Measurements from ENCODE around the gene RNF213. TPM values are rescaled to one million over a fixed set of nuclear protein-coding genes. Genes with fewer than 3 reads are reported as not detected.
"Not testable (repeated sequence)": the region's sequence is repeated elsewhere in the genome, so short reads cannot be mapped to it uniquely, and the experiment has no call there.

RNF213 gene
- total and polyA plus RNA-seq, 8 donors, result 21.9 to 94.7 (median 37.8) TPM

GRCh38 chr17:80237386-80237785, 23.3 kb upstream of the RNF213 start:
- Histone ChIP-seq H3K4me1 (no peaks in the 10 kb centered on the region), H3K36me3 (peaks cover 0 to 10% (median 8%) of the 10 kb centered on the region in 3 donors), H3K27ac (no peak overlapping the region), H3K9me3 (no peaks in the 10 kb centered on the region), H3K27me3 (no peaks in the 10 kb centered on the region), H3K4me3 (no peak overlapping the region)
- DNase-seq (peak in 1 of 6 donors; percentile 38), ATAC-seq (no peak), FAIRE-seq (no peak)
- no peak for TF ChIP-seq CTCF (IDR thresholded peaks at IDR 0.05)
- WGBS, 2 donors, result 94 to 96% methylated on average over 10 of the region's 10 CpGs
- intact Hi-C loops (cut with DNase I), result no loop called here

GRCh38 chr17:80242505-80242904, 18.1 kb upstream of the RNF213 start:
- ATAC-seq, result no peak
- DNase-seq, result peak in 1 of 6 donors; percentile 6
- no peak for TF ChIP-seq CTCF (IDR thresholded peaks at IDR 0.05)
- H3K4me1 ChIP-seq, result no peaks in the 10 kb centered on the region
- H3K9me3 ChIP-seq, result no peaks in the 10 kb centered on the region
- intact Hi-C loops (cut with DNase I), result loop anchor here in 1 of 3 donors (10.0 kb wide), 1 partner anchor 148 kb away; no protein-coding TSS in a partner anchor
- no peak overlapping the region for H3K27ac ChIP-seq
- no peaks in the 10 kb centered on the region for H3K27me3 ChIP-seq
- no peak overlapping the region for H3K4me3 ChIP-seq
- FAIRE-seq, result no peak
- H3K36me3 ChIP-seq, result peaks cover 0 to 21% (median 1%) of the 10 kb centered on the region in 3 donors
- WGBS, 2 donors, result 80 to 90% methylated on average over 14 of the region's 14 CpGs

- 92 to 94% methylated on average over 26 of the region's 26 CpGs for WGBS, 2 donors
- Histone ChIP-seq H3K27me3 (no peaks in the 10 kb centered on the region), H3K4me1 (no peaks in the 10 kb centered on the region), H3K27ac (no peak overlapping the region), H3K9me3 (no peaks in the 10 kb centered on the region), H3K36me3 (peaks cover 0 to 21% (median 0%) of the 10 kb centered on the region in 3 donors), H3K4me3 (no peak overlapping the region)
- DNase-seq, result peak in 1 of 6 donors; percentile 40
- no peak for TF ChIP-seq CTCF (IDR thresholded peaks at IDR 0.05)
- no peak for ATAC-seq
- FAIRE-seq, result no peak
- intact Hi-C loops (cut with DNase I), result loop anchor here in 1 of 3 donors (10.0 kb wide), 1 partner anchor 149 kb away; no protein-coding TSS in a partner anchor
Measured at GRCh38 chr17:80243526-80244433, 16.9 kb upstream of the RNF213 start.

- peaks cover 0 to 21% (median 0%) of the 10 kb centered on the region in 3 donors for H3K36me3 ChIP-seq
- H3K27me3 ChIP-seq, H3K4me3 ChIP-seq, FAIRE-seq, DNase-seq, H3K9me3 ChIP-seq, ATAC-seq, H3K27ac ChIP-seq, H3K4me1 ChIP-seq: not testable (repeated sequence)
- WGBS, 2 donors, result 94 to 98% methylated on average over 6 of the region's 6 CpGs
- intact Hi-C loops (cut with DNase I), result loop anchor here in 1 of 3 donors (10.0 kb wide), 1 partner anchor 150 kb away; no protein-coding TSS in a partner anchor
Measured at GRCh38 chr17:80244448-80244847, 16.2 kb upstream of the RNF213 start.

- Histone ChIP-seq H3K4me3 (no peak overlapping the region), H3K36me3 (peaks cover 0 to 21% (median 0%) of the 10 kb centered on the region in 3 donors), H3K4me1 (no peaks in the 10 kb centered on the region), H3K9me3 (no peaks in the 10 kb centered on the region), H3K27ac (no peak overlapping the region), H3K27me3 (no peaks in the 10 kb centered on the region)
- FAIRE-seq, result no peak
- no peak for ATAC-seq
- TF ChIP-seq CTCF (IDR thresholded peaks at IDR 0.05), result no peak
- intact Hi-C loops (cut with DNase I), result loop anchor here in 1 of 3 donors (10.0 kb wide), 1 partner anchor 150 kb away; no protein-coding TSS in a partner anchor
- WGBS, 2 donors, result 89 to 92% methylated on average over 22 of the region's 22 CpGs
- peak in 1 of 6 donors; percentile 37 for DNase-seq
Measured at GRCh38 chr17:80244871-80245509, 15.7 kb upstream of the RNF213 start.
